GM18517 (cell line): ENCODE data around the gene RNF215.
"Not testable (repeated sequence)": the region's sequence is repeated elsewhere in the genome, so short reads cannot be mapped to it uniquely, and the experiment has no call there.

Source experiments
- ATAC-seq: cut with Tn5 transposase; IDR thresholded peaks from one replicate; pipeline ENCODE4 v1.9.1; 2021; ENCODE audit warnings: mild to moderate bottlenecking, moderate library complexity; ENCODE audit not compliant: unreplicated experiment

RNF215 gene

DNA sequence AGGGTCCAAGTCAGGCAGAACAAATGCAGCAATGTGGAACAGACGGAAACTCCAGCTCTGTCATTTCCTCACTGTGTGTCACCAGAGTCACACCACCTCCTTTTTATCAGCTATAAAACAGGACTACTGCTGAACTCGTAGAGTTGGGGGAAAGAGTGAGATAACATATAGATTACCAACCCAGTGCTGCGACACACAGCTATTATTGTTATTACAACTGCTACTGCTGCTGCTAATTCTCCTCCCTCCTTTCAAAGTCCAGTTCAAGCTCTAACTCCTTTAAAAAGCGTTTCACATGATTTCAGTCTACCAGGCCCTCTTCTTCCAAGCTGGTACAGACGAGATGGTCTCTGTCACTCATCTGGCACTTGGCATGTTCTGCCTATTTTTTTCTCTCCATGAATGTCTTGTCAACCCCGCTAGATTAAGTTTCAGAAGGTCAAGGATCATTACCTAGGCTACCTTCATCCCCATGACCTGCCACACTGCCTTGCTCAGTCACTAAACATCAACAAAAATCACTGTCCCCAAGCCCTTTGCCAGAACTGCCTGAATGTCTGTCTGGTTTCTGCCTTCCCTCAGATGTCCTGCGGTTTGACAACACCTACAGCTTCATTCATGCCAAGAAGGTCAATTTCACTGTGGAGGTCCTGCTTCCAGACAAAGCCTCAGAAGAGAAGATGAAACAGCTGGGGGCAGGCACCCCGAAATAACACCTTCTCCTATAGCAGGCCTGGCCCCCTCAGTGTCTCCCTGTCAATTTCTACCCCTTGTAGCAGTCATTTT lies 34.7 kb upstream of the RNF215 start:
- ATAC-seq = no peak

DNA sequence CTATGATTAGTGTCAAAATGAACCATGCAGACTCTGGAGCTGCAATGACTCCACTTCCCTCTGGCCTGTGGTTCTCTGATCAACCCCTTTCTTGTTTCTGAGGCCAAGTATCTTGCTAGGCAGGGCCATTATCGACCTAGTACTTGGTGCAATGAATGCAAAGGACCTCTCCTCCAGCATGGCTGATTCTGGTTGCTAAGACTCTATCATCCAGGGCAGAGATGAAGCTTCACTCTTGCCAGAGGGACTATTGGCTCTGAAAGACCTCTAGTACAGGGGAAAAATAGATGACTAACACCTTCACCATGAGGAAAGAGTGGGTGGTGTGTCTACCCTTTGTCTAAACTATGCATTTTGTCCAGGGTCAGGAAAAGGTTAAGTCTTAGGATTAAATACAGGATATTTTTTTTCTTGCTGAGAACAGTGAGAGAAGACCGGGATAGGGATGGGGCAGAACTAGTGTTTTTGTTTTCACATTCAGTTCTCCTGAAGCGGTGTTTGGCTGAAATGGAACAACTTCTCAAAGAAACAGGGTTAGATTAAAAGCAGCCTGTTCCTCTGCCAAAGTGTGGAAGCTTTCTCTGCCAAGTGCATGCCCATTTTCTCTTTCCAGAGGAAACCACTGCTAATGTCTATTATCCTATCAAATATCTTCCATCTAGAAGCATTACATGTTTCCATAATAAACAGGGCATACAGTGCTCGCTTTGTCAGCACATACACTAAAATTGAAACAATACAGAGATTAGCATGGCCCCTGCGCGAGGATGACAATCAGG lies 33.3 kb upstream of the RNF215 start:
- ATAC-seq = no peak

DNA sequence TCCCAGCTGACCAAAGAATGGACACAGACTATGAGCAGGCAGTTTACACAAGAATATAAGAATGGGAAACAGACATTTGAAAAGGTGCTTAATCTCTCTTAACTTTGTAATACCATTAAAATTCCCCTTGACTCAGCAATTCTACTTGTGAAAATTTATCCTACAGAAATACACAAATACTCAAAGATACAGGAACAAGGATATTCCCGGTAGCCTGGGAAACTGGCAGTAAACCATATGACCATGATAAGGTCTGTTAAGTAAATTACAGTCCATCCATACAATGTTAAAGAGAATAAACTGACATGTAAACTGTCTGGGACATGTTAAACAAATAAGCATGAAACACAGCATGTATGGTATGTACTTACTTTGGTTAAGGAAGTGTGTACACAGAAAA lies 29.6 kb upstream of the RNF215 start:
- ATAC-seq = no peak

DNA sequence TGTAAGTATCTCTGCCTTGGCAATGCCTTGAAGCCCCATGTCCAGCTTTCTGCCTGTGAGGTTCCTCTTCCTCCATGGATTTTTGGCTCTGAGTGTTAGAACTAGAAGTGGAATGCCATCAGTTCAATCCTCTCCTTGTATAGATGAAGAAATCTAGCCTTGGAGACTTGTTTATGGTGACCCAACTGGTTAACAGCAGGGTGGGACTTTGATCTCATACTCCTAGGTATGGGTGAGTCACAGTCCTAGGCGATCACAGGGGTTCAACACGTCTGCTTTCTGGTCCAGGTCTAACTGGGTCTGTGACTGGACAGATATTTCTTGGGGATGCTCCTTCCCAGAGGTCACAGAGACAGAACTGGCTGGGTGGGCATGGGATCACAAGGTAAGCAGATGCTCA lies 29.2 kb upstream of the RNF215 start:
- no peak for ATAC-seq

DNA sequence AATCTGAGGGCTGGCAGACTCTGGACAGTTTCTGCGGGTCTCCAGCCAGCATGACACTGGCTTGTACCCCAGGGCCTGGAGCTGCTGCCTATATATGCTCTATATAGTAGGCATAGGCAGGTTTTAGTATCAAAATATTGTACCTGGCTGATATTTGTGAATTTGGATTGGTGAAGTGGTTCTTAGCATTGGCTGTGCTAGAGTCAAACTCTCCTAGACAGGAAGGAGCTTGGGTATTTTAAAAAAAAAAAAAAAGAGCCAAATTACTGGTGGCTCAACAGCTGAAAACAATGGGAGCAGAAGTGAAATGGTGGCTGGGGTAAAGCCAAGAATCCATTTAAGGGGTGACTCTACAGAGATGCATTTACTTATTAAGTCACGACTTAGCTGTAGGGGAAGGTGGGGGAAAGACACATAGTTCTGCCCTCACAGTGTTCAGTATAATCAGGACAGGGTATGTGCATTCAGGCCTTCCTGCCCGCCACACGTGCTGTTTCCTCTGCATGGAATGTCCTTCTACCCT lies 27.4 kb upstream of the RNF215 start:
- no peak for ATAC-seq

DNA sequence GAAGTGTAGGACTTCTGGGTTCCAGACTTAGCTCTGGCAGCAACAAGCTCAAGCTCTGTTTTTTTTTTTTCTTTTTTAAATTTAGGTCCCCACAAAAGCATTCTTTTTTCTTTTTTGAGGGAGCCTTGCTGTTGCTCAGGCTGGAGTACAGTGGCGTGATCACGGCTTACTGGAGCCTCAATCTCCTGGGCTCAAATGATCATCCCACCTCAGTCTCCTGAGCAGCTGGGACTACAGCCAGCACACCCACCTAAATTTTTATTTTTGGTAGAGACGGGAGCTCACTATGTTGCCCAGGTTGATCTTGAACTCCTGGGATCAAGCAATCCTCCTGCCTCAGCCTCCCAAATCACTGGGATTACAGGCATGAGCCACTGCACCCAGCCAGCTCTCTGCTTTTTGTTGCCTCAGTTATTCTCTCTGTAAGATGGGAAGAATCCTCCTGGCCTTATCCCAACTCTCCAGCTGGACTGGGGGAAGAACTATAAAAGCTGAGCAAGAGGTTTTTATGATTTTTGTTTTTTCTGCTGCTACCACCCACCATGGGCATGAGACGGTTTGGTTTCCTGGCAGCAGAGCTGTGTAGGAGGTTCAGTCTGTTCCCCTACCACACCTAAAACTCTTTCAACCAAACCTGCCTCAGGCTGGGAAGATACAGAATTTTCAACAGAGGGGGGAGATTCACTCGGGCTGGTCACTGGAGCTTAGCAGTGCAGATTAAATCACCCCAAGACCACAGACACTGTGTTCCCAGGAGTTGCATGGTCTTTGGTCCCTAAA lies 26.7 kb upstream of the RNF215 start:
- ATAC-seq = no peak

DNA sequence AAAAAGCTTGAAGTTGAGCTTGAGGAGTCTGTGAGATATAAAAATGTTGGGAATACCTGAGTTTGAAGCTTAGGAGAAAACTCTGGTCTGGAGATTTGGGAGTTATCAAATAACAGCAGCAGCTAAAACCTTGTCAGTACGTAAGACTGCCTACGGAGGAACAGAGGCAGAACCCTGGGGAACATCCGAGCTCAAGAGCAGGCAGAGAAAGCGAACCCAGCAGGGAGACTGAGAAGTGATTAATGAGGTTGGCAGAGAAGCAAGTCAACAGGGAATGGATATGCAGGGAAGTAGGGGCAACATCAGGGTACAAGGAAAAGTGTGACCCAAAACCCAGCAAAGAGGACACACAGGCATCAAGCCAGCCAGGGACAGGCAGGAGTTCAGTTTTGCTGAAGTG lies 25.8 kb upstream of the RNF215 start:
- ATAC-seq = no peak

DNA sequence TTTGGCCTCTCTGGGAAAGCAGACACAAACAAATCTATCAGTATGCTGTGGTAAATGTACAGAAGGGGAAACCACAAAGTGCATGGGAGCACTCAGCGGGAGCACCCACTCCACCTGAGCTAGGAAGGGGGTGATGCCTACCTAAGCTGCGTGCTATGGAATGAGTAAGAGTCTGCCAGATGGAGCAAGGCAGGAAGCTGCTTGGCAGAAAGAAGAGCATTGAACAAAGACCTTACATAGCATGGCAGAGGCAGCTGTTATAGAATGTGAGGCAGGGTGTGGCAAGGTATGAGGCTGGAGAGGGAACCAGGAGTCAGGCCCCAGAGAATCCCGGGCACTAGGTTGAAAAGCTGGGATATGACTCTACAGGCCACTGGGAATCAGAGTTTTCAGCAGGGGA lies 24.6 kb upstream of the RNF215 start:
- no peak for ATAC-seq

DNA sequence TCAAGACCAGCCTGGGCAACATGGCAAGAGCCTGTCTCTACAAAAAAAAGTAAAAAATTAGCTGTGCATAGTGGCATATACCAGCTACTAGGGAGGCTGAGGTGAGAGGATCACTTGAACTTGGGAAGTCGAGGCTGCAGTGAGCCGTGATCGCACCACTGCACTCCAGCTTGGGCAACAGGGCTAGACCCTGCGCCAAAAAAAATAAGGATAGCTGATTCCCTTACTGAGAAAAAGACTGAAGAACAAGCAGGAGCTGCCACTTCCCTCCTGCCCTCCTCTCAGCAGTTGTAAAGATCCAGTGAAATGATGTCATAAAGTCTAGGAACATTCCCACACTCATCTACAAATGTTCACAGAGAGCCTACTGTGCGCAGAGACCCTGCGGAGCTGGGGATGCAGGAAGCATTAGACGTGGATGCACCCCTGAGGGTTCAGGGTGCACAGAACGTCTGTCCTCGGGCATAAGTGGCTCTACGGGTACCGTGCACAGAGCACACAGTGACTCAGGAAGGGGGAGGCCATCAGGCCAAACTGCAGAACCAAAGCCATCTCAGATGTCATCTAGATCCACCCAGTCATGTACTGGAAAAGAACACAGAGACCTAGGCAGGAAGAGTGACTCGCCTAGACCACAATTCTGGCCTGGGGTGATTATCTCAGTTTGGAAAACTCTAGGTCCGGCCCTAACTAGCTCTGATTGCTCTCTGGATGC lies 21.3 kb upstream of the RNF215 start:
- ATAC-seq = no peak

DNA sequence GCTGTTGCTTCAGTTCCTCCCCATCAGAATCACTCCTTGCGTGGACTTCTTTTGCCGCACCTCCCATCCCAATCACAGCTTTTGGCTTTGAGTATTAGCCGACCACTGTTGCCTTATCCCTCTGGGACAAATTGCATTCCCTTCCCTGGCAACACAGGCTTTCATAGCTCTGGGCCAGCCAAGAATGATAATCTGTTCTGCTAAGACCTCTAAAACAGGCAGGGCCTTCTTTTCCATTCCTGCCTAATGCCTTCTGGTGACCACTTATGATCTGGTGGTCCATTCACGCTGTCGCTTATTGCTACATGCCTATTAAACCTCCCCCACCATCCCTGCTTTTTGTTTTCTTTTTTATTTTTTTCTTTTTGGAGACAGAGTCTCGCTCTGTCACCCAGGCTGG lies 19.2 kb upstream of the RNF215 start:
- ATAC-seq = no peak

DNA sequence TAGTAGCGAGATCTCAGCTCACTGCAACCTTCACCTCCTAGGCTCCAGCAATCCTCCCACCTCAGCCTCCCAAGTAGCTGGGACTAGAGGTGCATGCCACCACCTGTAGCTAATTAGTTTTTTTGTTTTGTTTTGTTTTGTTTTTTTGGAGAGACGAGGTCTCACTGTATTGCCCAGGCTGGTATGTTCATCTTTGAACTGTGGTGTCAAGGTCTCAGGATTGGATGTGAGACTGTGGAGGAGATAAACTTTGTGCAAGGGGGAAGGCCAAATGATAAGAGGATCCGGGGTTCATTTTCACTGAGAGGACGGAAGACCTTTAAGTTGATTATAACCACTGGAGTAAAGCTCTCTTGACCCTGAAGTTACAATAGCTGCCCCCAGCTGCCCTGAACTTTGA lies 18.5 kb upstream of the RNF215 start:
- no peak for ATAC-seq

DNA sequence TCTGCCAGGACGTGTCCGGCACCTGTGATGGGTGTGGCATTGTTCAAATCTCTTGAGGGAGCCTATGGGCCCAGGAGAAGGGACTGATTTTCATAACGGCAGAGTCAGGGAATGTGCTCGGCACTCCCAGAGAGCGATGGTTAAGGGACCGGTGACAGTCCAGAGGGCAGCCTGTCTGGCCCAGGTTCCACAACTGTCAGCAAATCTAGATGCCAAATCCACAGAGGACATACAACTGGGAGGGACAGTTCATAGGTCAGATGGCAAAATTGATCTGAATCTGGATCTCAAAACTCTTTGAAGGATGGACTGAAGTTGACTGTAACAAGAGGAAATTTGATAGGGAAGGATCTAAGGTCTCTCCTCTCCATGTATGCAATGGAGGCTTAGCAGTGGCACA lies 17.1 kb upstream of the RNF215 start:
- ATAC-seq = no peak

DNA sequence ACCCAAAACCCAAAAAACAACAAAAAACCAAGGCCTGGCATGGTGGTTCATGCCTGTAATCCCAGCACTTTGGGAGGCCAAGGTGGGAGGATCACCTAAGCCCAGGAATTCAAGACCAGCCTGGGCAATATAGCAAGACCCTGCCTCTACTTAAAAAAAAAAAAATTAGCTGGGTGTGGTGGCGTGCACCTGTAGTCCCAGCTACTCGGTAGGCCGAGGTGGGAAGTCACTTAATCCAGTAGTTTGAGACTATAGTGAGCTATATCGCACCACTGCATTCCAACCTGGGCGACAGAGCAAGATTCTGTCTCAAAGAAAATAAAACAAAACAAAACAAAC lies 15.5 kb upstream of the RNF215 start:
- not testable (repeated sequence) for ATAC-seq

DNA sequence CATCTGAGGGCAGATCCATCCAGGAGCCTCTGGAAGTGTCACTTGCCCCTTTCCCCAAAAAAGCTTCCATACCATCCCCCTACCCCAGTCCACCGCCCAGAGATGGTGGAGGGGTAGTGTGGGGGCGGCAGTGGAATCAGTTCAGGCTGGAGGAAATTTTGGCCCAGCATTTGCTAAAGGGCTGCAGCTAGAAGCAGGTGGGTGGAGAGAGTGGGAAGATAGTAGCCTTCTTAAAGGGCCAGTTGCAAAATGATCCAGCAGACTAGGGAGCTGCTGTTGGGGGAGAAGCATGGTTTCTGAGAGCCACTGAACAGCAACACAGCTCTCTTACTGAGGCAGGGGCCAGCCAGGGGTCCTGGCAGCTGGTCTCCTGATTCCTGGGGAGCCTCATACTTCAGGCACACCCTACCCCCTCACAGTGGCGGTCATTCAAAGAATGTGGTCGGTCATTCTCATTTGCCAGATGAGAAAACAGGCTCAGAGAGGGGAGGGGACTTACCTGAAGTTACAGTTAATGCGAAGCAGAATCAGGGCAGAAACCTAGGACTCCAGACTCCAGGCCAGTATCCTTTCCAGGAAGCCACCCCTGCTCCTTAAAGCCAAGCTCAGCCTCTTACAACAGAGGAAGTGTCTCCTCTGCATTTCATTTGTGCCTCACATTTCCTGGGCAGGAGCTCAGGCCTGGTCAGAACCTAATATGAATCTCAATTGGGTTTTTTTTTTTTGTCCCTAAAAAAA lies 15.0 kb upstream of the RNF215 start:
- no peak for ATAC-seq

DNA sequence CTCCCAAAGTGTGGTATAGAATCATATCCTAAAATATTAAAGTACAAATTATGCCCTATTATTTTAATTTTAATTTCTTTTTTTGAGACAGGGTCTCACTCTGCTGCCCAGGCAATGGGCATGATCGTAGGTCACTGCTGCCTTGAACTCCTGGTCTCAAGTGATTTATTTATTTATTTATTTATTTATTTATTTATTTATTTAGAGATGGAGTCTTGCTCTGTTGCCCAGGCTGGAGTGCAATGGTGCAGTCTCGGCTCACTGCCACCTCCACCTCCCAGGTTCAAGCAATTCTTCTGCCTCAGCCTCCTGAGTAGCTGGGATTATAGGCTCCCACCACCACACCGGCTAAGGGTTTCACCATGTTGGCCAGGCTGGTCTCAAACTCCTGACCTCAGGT lies 13.8 kb upstream of the RNF215 start:
- ATAC-seq = not testable (repeated sequence)

DNA sequence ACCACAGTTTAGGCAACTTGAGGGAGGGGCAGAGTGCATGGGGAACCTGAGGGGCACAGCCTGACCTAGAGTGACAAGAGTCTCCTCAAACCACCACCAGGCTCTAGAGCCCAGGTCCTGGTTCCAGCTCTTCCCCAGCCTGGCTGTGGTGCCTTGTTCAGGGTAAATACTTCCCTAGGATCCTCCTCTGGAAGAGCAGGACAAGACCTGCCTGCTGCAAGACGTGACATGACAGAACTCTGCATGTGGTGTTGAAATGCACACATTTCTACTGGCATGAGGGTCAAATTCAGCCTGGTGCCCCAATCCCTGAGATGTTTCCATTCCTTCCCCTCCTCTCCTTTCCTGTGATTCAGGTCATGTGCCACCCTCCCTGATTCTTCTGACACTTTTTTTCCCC lies 12.9 kb upstream of the RNF215 start:
- ATAC-seq = no peak

DNA sequence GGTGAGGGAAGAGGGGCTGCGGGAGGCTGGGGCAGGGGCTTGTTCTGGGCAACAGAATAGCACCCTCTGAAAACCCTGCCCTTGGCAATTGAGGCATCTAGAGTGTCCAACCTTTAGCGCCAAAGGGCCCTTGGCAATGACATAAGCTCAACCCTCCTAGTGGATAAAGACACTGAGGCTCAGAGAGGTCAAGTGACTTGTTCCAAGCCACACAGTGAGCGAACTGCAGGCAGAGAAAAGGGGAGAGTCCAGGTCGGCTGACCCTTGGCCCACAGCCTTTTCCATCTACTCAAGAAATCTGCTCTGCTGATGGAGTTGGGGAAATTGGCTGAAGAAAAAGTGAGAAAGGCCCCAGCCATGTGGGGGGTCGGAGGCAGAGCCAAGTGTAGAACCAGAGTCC lies 12.5 kb upstream of the RNF215 start:
- no peak for ATAC-seq

DNA sequence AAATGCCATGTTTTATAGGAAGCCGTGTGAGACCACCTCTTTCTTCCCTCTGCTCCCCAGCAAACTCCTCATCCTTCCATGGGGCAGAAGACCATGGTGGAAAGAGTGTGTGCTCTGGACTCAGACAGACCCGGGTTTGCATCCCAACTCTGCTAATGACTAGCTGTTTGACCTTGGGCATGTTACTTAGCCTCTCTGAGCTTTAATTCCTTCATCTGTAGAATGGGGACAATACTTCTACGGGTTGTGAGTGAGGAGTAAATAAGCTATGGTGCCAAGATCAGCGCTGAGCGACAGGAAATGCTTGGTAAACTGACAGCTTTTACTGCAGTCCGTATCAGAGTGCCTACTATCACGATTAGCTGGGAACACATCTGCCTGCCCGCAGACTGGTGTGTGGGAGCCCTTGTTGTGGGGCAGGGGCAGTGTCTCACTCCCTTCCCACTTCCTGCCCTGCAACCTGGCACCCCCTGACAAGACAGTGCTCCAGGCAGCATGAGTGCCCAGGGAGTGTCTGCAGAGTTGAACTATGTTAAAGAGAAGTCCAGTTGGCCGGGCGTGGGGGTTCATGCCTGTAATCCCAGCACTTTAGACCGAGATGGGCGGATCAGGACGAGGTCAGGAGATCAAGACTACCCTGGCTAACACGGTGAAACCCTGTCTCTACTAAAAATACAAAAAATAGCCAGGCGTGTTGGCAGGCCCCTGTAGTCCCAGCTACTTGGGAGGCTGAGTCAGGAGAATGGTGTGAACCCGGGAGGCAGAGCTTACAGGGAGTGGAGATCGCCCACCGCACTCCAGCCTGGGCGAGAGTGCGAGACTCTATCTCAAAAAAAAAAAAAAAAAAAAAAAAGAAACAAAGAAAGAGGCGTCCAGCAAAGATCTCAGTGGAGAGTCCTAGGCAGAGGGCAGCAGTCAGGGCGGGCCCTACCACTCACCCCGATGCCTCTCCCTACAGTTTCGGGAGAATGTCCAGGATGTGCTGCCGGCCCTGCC lies 11.8 kb upstream of the RNF215 start:
- ATAC-seq = no peak
